ENCODE results near the gene PRR9. TPM values are rescaled to one million over a fixed set of nuclear protein-coding genes. Genes with fewer than 3 reads are reported as not detected.

The PRR9 gene
- total RNA-seq, 1 donor from 2014 or later: not detected

DNA sequence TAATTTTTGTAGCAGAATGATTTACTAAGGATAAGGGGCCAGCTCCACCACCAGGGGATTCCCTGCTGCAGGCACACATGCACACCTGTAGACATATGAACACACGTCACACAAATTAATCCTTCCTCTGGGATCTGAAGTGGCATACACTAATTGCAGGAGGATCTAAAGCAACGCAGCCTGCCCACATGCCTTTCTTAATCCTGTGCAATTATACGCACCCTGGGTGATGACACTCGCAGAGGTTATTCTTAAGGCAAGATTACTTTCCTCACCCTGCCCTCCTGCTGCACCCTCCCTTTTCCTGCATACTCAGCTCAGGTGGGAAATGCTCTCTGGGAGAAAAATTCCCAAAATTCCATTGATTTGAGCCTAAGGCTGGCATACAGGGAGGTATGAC, 34.6 kb downstream of the PRR9 start:
- Mint-ChIP-seq H3K36me3 (ENCODE audit: low read depth) (no peaks in the 10 kb centered on the region), H3K27ac (no peak overlapping the region), H3K9me3 (no peaks in the 10 kb centered on the region), H3K27me3 (peaks cover 24% of the 10 kb centered on the region), H3K4me1 (no peaks in the 10 kb centered on the region), H3K4me3 (no peak overlapping the region)
- intact Hi-C loops (cut with micrococcal nuclease): no loop called here
- no peak for DNase-seq
- ChIA-PET POLR2A (no interaction called here), CTCF (no interaction called here)
- TF ChIP-seq, protein P1, sequence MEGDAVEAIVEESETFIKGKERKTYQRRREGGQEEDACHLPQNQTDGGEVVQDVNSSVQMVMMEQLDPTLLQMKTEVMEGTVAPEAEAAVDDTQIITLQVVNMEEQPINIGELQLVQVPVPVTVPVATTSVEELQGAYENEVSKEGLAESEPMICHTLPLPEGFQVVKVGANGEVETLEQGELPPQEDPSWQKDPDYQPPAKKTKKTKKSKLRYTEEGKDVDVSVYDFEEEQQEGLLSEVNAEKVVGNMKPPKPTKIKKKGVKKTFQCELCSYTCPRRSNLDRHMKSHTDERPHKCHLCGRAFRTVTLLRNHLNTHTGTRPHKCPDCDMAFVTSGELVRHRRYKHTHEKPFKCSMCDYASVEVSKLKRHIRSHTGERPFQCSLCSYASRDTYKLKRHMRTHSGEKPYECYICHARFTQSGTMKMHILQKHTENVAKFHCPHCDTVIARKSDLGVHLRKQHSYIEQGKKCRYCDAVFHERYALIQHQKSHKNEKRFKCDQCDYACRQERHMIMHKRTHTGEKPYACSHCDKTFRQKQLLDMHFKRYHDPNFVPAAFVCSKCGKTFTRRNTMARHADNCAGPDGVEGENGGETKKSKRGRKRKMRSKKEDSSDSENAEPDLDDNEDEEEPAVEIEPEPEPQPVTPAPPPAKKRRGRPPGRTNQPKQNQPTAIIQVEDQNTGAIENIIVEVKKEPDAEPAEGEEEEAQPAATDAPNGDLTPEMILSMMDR (IDR thresholded peaks at IDR 0.05): no peak
- peak; percentile 25 for ATAC-seq (ENCODE audit: low read depth)

DNA sequence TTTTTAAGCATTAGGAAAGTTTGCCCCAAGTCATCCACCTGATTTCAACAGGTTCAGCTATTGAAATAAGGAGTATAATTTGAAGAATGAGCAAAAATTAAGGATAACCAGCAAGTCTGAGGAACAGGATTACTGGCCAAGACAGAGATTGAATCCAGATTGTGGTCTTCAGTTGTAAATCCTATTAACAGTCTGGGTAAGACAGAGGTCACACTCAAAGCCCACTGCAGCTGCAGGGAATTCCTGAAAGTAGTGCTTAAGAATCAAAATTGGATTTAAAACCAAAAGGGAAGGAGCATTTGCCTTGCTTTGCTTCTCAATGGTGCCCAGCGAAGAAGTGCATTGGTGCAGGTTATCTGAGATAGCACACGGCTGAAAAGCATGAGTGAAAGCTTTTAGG, 35.7 kb downstream of the PRR9 start:
- TF ChIP-seq, protein P1 (IDR thresholded peaks at IDR 0.05): no peak
- no peaks in the 10 kb centered on the region for H3K9me3 Mint-ChIP-seq
- ChIA-PET POLR2A (no interaction called here), CTCF (interaction anchor here (1.3 kb wide), 1 partner anchor 12 kb away, joined by 4 read pairs; no protein-coding TSS in a partner anchor)
- no peak for ATAC-seq (ENCODE audit: low read depth)
- intact Hi-C loops (cut with micrococcal nuclease): no loop called here
- H3K4me1 Mint-ChIP-seq: no peaks in the 10 kb centered on the region
- no peak for DNase-seq
- peaks cover 17% of the 10 kb centered on the region for H3K27me3 Mint-ChIP-seq
- H3K36me3 Mint-ChIP-seq (ENCODE audit: low read depth): no peaks in the 10 kb centered on the region
- no peak overlapping the region for H3K4me3 Mint-ChIP-seq
- no peak overlapping the region for H3K27ac Mint-ChIP-seq

DNA sequence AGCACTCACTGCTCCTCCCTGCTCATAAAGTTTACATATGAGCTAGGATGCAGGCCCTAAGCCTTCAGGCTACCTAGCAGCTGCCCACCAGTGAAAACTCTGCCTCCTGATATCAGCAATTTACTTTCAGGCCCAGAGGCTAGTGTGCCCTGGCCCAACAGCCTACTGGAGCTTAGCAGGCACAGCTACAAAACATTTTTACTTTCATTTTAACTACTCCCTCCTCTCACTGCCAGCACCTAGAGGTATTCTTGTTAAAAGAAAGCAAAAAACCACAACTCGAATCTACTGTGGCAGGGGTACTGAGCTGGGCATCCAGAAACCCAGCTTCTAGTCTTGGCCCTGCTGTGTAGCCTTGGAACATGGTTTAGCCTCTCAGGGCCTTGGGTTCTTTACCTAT, 36.3 kb downstream of the PRR9 start:
- Mint-ChIP-seq H3K36me3 (ENCODE audit: low read depth) (no peaks in the 10 kb centered on the region), H3K4me1 (no peaks in the 10 kb centered on the region), H3K4me3 (no peak overlapping the region), H3K9me3 (no peaks in the 10 kb centered on the region), H3K27me3 (peaks cover 14% of the 10 kb centered on the region), H3K27ac (no peak overlapping the region)
- POLR2A ChIA-PET: no interaction called here
- DNase-seq: no peak
- TF ChIP-seq, protein P1 (IDR thresholded peaks at IDR 0.05): no peak
- intact Hi-C loops (cut with micrococcal nuclease): no loop called here
- ATAC-seq (ENCODE audit: low read depth): no peak
- CTCF ChIA-PET: interaction anchor here (1.3 kb wide), 1 partner anchor 13 kb away, joined by 4 read pairs; no protein-coding TSS in a partner anchor

DNA sequence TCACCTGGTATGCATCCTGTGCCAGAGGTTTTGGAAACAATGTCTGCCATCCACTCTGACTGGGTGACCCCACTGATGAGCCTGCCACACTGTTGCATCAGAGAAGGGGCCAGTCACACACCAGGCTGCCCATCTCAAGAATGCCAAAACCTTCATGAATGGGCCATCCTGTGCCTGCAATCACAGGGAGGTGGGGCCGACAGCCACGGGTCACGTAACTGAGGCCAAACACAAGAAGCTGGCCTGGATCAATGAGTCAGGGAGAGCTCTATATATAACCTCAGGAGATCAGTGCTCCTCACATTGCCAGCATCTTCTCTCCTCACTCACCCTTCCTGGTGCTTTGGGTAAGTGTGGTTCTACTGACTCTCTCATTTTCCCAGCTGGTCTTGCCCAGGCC, 42.0 kb downstream of the PRR9 start, which contains the start of gene LORICRIN:
LORICRIN (plus strand) TSS at position 301 of the 400 bp plus-strand sequence. CDS start 1,263 bp downstream, outside the sequence.
- peak within 1 kb of the TSS; percentile 25 for H3K27ac Mint-ChIP-seq
- ChIA-PET CTCF (interaction anchor here (2.0 kb wide), 1 partner anchor 19 kb away, joined by 4 read pairs; no protein-coding TSS in a partner anchor), POLR2A (interaction anchor here (0.6 kb wide), 1 partner anchor 1932 kb away, joined by 3 read pairs; the partner anchor contains the start of gene PI4KB)
- TF ChIP-seq, protein P1 (IDR thresholded peaks at IDR 0.05): no peak
- peaks cover 32% of the 10 kb centered on the region for H3K4me1 Mint-ChIP-seq
- no peaks in the 10 kb centered on the region for H3K9me3 Mint-ChIP-seq
- intact Hi-C loops (cut with micrococcal nuclease): no loop called here
- DNase-seq: no peak
- no peak for ATAC-seq (ENCODE audit: low read depth)
- H3K4me3 Mint-ChIP-seq: peak within 1 kb of the TSS; percentile 82
- H3K27me3 Mint-ChIP-seq: peaks cover 14% of the 10 kb centered on the region
- no peaks in the 10 kb centered on the region for H3K36me3 Mint-ChIP-seq (ENCODE audit: low read depth)

DNA sequence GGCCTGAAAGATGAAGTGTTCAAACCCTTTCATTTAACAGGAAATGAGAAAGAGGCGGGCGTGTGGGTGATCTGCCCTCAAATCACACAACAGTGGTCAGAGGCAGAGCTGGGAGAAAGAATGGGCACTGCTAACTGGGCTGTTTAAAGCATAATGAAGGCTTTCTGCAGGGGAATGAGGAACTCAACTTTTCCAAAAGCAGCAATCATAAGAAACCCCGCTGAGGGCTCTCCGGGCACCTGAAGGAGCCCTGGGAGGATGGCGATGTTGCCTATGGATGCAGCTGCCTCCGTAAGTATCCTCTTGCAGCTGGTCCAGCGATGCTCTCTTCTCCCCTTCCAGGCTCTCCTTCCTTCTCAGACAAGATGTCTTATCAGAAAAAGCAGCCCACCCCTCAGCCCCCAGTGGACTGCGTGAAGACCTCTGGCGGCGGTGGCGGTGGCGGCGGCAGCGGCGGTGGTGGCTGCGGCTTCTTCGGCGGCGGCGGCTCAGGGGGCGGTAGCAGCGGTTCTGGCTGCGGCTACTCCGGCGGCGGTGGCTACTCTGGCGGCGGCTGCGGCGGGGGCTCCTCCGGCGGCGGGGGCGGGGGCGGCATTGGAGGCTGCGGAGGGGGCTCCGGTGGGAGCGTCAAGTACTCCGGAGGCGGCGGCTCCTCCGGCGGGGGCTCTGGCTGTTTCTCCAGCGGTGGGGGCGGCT, 43.3 kb downstream of the PRR9 start:
- Mint-ChIP-seq H3K9me3 (no peaks in the 10 kb centered on the region), H3K4me3 (peak overlapping the region; percentile 82), H3K36me3 (ENCODE audit: low read depth) (no peaks in the 10 kb centered on the region), H3K27me3 (peaks cover 18% of the 10 kb centered on the region), H3K4me1 (peaks cover 32% of the 10 kb centered on the region), H3K27ac (peak overlapping the region; percentile 41)
- ATAC-seq (ENCODE audit: low read depth) (peak; percentile 14), DNase-seq (peak; percentile 33)
- intact Hi-C loops (cut with micrococcal nuclease): no loop called here
- POLR2A ChIA-PET: no interaction called here
- CTCF ChIA-PET: interaction anchor here (2.0 kb wide), 1 partner anchor 17 kb away, joined by 4 read pairs; no protein-coding TSS in a partner anchor
- TF ChIP-seq, protein P1 (IDR thresholded peaks at IDR 0.05): no peak

Measured in activated B cell treated with CpG ODN at 0.5 μM for 24 hours (primary cell).